Common myeloid progenitor, CD34-positive (primary cell): Measurements from ENCODE around the gene FGFR1OP2.

Experiments used
- CTCF ChIA-PET: fragments of 350-600 bp; sonication (Branson Sonifier 250); formaldehyde crosslinking; loops from one replicate; lab custom pipeline; 2021; ENCODE audit warnings: antibody characterized with exemption; lab: Charles Lee
- POLR2A ChIA-PET: fragments of 350-600 bp; sonication (Branson Sonifier 250); formaldehyde crosslinking; loops from one replicate; lab custom pipeline; 2021; ENCODE audit warnings: antibody characterized with exemption; lab: Charles Lee
- DNase-seq, 3 donors: peaks; one replicate each; pipeline versions ENCODE4 v3.0.0 to v3.0.0-alpha.2; 2013
- H3K27ac ChIP-seq, 2 experiments: 1 replicate in 1 of 2; 2 replicates in 1 of 2; pipeline ENCODE4 v1.7.0; 2013; ENCODE audit warnings: inconsistent platforms in 2 of 2, low read length in 2 of 2, mild to moderate bottlenecking in 2 of 2, low read depth in 1 of 2, moderate library complexity in 1 of 2; ENCODE audit not compliant: severe bottlenecking in 2 of 2, insufficient read depth in 1 of 2, poor library complexity in 1 of 2
- H3K27me3 ChIP-seq, 5 experiments: replicated peaks in 2 of 5; 1 replicate in 3 of 5; 2 replicates in 2 of 5; pipeline versions ENCODE4 v1.6.1 to v1.7.0; 2013; ENCODE audit warnings: low read length in 4 of 5, mild to moderate bottlenecking in 2 of 5, moderate library complexity in 2 of 5, inconsistent platforms in 1 of 5; ENCODE audit not compliant: insufficient read depth in 5 of 5, control insufficient read depth in 4 of 5
- H3K36me3 ChIP-seq, 4 experiments: 1 replicate in 2 of 4; 2 replicates in 2 of 4; pipeline versions ENCODE4 v1.6.1 to v1.7.0; 2013; ENCODE audit warnings: low read length in 3 of 4, control low read depth in 1 of 4, mild to moderate bottlenecking in 1 of 4; ENCODE audit not compliant: control insufficient read depth in 4 of 4, insufficient read depth in 4 of 4
- H3K4me1 ChIP-seq, 4 experiments: 1 replicate in 3 of 4; 2 replicates in 1 of 4; pipeline versions ENCODE4 v1.6.1 to v1.7.1; 2013; ENCODE audit warnings: low read length in 3 of 4, mild to moderate bottlenecking in 3 of 4, control low read depth in 1 of 4, inconsistent platforms in 1 of 4, moderate library complexity in 1 of 4; ENCODE audit not compliant: control insufficient read depth in 4 of 4, insufficient read depth in 4 of 4; ENCODE audit errors: control extremely low read depth in 1 of 4
- H3K4me3 ChIP-seq, 7 experiments: 1 replicate in 4 of 7; 2 replicates in 3 of 7; pipeline versions ENCODE4 v1.5.1 to v1.7.0; 2013; ENCODE audit warnings: mild to moderate bottlenecking in 7 of 7, low read length in 6 of 7, moderate library complexity in 6 of 7, inconsistent platforms in 2 of 7, low read depth in 2 of 7, control low read depth in 1 of 7; ENCODE audit not compliant: insufficient read depth in 4 of 7, control insufficient read depth in 1 of 7; ENCODE audit errors: extremely low read depth in 1 of 7
- H3K9me3 ChIP-seq, 5 experiments: 1 replicate in 4 of 5; 2 replicates in 1 of 5; pipeline versions ENCODE4 v1.6.1 to v1.7.1; 2013; ENCODE audit warnings: low read length in 4 of 5, mild to moderate bottlenecking in 2 of 5, inconsistent platforms in 1 of 5, low read depth in 1 of 5, moderate library complexity in 1 of 5; ENCODE audit not compliant: control insufficient read depth in 4 of 5, insufficient read depth in 2 of 5; ENCODE audit errors: control extremely low read depth in 1 of 5
- WGBS: methylation state at CpG from one replicate; pipeline ENCODE4 v1.1.5; 2013; ENCODE audit not compliant: insufficient coverage; 5-methylcytosine and 5-hydroxymethylcytosine counted together

The FGFR1OP2 gene

DNA sequence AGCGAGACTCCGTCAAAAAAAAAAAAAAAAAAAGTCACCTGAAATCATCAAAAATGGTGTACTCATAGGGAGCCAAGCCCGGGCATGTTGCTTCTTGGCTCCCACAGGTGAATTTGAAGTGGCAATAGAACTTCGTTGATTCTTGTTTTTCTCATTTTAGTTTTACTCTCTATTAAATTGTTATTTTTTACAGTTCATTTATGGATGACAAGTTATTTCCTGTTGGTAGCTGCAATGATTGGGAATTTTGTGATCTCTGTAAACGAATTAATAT lies 74.6 kb downstream of the FGFR1OP2 start:
- peaks cover 0 to 20% (median 3%) of the 10 kb centered on the region in 4 experiments for H3K36me3 ChIP-seq
- H3K4me1 ChIP-seq = peaks cover 20 to 88% (median 66%) of the 10 kb centered on the region in 4 experiments
- POLR2A ChIA-PET = interaction anchor here (1.7 kb wide), 1 partner anchor 180 kb away, joined by 4 read pairs; the partner anchor contains the start of gene ITPR2
- peak overlapping the region; percentile 91 to 95 for H3K27ac ChIP-seq
- CTCF ChIA-PET = interaction anchor here (0.9 to 8.3 kb wide), 11 partner anchors 11 to 293 kb away, joined by 3 to 62 read pairs (median 5); no protein-coding TSS in a partner anchor
- H3K27me3 ChIP-seq = no peaks in the 10 kb centered on the region
- DNase-seq = no peak
- WGBS = no CpG with 5 or more reads among the region's 5 CpGs
- no peaks in the 10 kb centered on the region for H3K9me3 ChIP-seq
- peak overlapping the region in 6 of 7 experiments; percentile 84 to 97 (median 93) for H3K4me3 ChIP-seq

DNA sequence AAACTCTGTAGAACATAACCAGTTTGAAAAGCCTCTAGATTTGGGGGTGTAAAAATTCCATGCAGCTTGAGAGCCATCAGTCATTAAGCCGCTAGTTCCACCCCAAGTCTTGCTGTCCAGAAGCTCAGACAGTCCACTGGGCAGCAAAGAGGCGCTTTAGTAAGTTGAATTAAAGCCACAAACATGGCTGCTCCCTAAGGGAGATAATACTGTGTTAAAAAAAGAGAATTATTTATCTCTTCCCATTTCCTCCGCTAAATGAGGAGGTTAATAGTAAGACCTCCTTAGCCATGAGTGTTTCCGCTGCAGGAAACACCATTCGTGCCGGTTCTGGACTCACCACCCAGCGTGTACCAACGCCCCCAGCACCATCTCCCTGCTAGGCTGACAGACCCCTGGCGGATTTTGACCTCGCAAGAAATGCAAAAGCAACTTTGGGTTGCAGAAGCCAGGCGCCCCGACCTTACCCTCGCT lies 75.4 kb downstream of the FGFR1OP2 start:
- CTCF ChIA-PET = interaction anchor here (0.6 to 8.3 kb wide), 16 partner anchors 9 to 292 kb away, joined by 3 to 62 read pairs (median 3); partner anchors contain the start of gene MED21
- Histone ChIP-seq H3K4me3 (peak overlapping the region; percentile 84 to 97 (median 93)), H3K27me3 (no peaks in the 10 kb centered on the region), H3K9me3 (no peaks in the 10 kb centered on the region), H3K4me1 (peaks cover 25 to 90% (median 69%) of the 10 kb centered on the region in 4 experiments), H3K36me3 (peaks cover 0 to 20% (median 3%) of the 10 kb centered on the region in 4 experiments), H3K27ac (peak overlapping the region; percentile 91 to 95)
- DNase-seq = no peak
- POLR2A ChIA-PET = interaction anchor here (0.9 to 1.7 kb wide), 2 partner anchors 45 to 181 kb away, joined by 4 to 5 read pairs; partner anchors contain the start of gene ITPR2
- WGBS = 0% methylated on average over 11 of the region's 13 CpGs

DNA sequence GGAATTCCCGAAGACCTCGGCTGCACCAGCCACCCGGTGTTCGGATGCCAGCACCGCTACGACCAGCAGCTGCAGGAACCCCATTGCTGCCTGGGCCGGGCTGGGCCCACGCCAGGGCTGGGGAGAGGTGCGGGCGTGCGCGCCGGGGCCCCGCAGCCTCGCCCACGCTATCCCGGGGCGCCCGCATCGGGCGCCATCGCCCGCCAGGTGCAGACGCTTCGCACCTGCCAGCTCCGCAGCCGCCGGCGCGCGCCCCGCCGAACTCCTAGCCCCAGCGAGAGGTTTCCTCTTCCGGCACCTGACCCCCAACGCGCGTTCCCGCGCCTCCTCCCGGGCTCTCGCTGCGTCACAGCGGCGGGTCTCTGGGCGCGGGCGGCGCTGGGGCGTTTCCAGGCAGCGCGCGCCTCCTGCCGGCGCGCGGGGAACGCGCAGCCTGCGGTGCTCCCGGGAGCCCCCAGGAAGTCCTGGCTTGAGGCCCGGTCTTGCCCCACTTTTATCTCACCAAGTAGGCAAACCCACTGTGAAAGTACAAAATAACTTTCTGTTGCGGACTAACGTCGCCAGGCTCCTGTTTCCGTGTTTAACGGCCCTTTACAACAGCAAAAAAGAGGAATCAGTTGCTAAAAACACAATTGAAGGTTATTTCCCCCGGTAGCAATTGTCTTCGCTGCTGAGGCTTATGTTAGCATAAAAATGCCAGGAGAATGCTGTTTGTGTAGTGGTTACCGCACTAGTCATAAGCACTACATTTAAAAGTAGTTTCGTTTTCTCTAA lies 76.0 kb downstream of the FGFR1OP2 start, which contains the start of gene TM7SF3:
Gene TM7SF3, minus strand, starts transcription at position 300 of the 774 bp plus-strand sequence. Its CDS starts 216 bp downstream, at position 84.
- Histone ChIP-seq H3K36me3 (peaks cover 0 to 20% (median 3%) of the 10 kb centered on the region in 4 experiments), H3K4me1 (peaks cover 26 to 92% (median 72%) of the 10 kb centered on the region in 4 experiments), H3K27ac (peak within 1 kb of the TSS; percentile 91 to 95), H3K4me3 (peak within 1 kb of the TSS; percentile 84 to 97 (median 93)), H3K27me3 (no peaks in the 10 kb centered on the region), H3K9me3 (no peaks in the 10 kb centered on the region)
- POLR2A ChIA-PET = interaction anchor here (0.9 to 1.7 kb wide), 2 partner anchors 45 to 182 kb away, joined by 4 to 5 read pairs; partner anchors contain the start of gene ITPR2
- DNase-seq = peak; percentile 94 to 97 (median 97)
- CTCF ChIA-PET = interaction anchor here (0.6 to 8.3 kb wide), 18 partner anchors 8 to 291 kb away, joined by 3 to 62 read pairs (median 3); partner anchors contain the start of gene MED21
- WGBS = under 1% methylated on average over 66 of the region's 71 CpGs

DNA sequence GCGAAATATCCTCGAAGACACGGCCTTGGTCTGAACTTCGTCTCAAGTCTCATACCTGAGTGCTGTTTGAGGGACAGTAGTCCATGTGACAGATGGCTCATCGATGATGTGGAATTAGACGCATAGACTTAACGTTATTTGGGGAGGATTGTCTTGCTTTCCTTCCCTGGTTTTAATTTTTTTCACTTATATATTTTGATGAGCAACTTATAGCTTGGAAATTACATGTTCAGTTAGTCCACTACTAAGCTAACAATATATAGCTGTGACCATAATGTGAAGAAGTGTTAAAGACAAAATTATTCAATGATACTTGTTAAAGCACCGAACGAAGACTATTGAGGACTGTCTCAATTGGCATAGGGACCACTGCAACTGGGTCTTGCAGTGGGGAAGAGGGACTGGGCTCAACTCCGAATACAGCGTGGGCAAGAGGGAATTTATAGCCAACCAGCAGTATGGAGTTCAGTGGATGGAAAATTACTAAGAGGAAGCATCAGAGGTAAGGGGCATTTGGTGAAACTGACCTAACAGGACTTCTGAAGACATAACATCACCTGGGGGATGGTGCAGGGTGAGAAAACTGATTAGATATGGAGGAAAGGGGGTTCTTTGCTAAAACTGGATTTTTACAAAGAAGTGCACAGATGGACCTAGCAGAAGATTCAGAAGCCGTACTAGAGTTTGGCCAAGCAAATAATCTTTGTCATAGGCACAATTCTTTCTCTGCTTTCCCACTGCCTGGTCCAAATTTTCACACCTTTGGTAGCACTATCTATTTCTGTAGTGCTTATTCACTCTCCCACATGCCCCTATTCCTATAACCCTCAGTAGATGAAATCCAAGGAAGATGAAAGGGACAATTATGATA lies 76.8 kb downstream of the FGFR1OP2 start:
- Histone ChIP-seq H3K36me3 (peaks cover 0 to 16% (median 3%) of the 10 kb centered on the region in 4 experiments), H3K27ac (peak overlapping the region; percentile 91 to 95), H3K9me3 (no peaks in the 10 kb centered on the region), H3K4me1 (peaks cover 26 to 85% (median 69%) of the 10 kb centered on the region in 4 experiments), H3K27me3 (no peaks in the 10 kb centered on the region), H3K4me3 (peak overlapping the region in 6 of 7 experiments; percentile 67 to 97 (median 92))
- CTCF ChIA-PET = interaction anchor here (0.6 to 8.3 kb wide), 20 partner anchors 9 to 432 kb away, joined by 3 to 62 read pairs (median 3); partner anchors contain the start of gene SMCO2
- POLR2A ChIA-PET = interaction anchor here (0.9 kb wide), 1 partner anchor 291 kb away, joined by 3 read pairs; no protein-coding TSS in a partner anchor
- WGBS = 37% methylated on average over 8 of the region's 12 CpGs
- DNase-seq = peak in 1 of 3 donors; percentile 25

DNA sequence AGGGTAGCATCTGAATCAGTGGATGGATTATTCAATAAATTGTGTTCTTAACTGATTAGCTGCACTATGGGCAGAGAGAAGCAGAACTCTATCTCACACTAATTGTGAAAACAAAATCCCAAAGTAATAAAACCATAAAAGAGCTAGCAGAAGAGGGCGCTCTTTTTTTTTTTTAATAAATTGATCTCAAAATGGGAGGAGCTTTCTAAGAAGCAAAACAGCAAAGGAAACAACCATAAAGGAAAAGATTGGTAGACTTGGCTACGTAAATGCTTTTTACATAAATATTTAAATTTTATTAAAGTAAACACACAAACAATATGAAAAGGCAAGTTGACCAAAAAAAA lies 77.4 kb downstream of the FGFR1OP2 start:
- no CpG with 5 or more reads among the region's 2 CpGs for WGBS
- ChIA-PET CTCF (interaction anchor here (0.6 to 8.3 kb wide), 20 partner anchors 9 to 431 kb away, joined by 3 to 61 read pairs (median 3); partner anchors contain the start of gene SMCO2), POLR2A (interaction anchor here (0.6 to 0.9 kb wide), 2 partner anchors 74 to 291 kb away, joined by 3 read pairs; no protein-coding TSS in a partner anchor)
- Histone ChIP-seq H3K36me3 (peaks cover 0 to 10% (median 0%) of the 10 kb centered on the region in 4 experiments), H3K4me3 (peak overlapping the region in 4 of 7 experiments; percentile 84 to 96 (median 92)), H3K4me1 (peaks cover 24 to 79% (median 66%) of the 10 kb centered on the region in 4 experiments), H3K27ac (peak overlapping the region; percentile 91 to 95), H3K9me3 (no peaks in the 10 kb centered on the region), H3K27me3 (no peaks in the 10 kb centered on the region)
- peak; percentile 68 to 75 (median 72) for DNase-seq
